Measurements from ENCODE around the gene CD4. TPM values are rescaled to one million over a fixed set of nuclear protein-coding genes. Genes with fewer than 3 reads are reported as not detected.

CD4 gene
- total RNA-seq, 1 donor from 2014 or later, result 0.62 TPM

DNA sequence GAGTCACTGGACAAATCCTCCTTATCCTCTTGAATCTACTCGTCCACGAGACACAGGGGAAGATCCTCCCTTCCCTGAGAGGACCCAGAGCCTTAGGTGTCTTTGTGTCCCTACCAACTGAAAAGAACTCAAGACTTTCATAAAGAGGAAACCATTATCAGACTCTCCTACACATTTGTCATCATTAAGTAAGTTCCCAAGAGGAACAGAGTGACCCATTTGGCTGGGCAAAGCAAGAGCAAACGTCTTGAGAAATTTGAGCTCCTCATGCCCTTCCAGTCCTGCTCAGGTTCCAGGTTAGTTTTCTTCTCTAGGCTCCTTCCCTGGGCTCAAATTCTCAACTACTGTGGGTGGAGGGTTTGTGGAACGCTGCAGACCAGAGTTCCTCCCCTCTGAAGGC lies 42.1 kb upstream of the CD4 start:
- DNase-seq (ENCODE audit: extremely low spot score, unreplicated experiment), result no peak
- Mint-ChIP-seq H3K36me3 (ENCODE audit: unreplicated experiment) (peaks cover 32% of the 10 kb centered on the region), H3K27me3 (ENCODE audit: unreplicated experiment) (no peaks in the 10 kb centered on the region), H3K9me3 (ENCODE audit: unreplicated experiment) (no peaks in the 10 kb centered on the region), H3K27ac (ENCODE audit: unreplicated experiment) (peak overlapping the region; percentile 19), H3K4me3 (ENCODE audit: unreplicated experiment) (no peak overlapping the region), H3K4me1 (ENCODE audit: unreplicated experiment) (peaks cover 10% of the 10 kb centered on the region)
- TF ChIP-seq CTCF (IDR thresholded peaks at IDR 0.05), result no peak

DNA sequence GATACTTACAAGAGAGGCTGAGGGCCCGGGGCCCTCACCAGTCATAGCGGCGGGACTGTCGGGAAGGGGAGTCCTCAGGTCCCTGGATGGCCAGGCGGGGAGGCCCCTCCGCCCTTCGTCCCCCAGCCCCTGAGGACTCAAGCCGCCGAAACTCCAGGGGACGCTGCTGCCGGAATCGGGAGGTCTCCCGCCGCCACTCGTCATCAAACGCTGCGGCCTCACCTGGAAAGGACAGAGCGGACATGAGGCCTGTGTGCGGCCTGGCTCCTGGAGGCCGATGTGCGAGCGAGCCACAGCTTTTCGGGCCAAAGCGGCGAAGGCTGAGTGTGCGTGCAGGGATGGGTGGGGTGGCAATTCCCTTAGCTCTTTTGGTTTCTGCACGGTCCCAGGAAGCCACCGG lies 40.6 kb upstream of the CD4 start:
- Mint-ChIP-seq H3K36me3 (ENCODE audit: unreplicated experiment) (peaks cover 32% of the 10 kb centered on the region), H3K27me3 (ENCODE audit: unreplicated experiment) (no peaks in the 10 kb centered on the region), H3K27ac (ENCODE audit: unreplicated experiment) (no peak overlapping the region), H3K4me3 (ENCODE audit: unreplicated experiment) (no peak overlapping the region), H3K9me3 (ENCODE audit: unreplicated experiment) (no peaks in the 10 kb centered on the region), H3K4me1 (ENCODE audit: unreplicated experiment) (peaks cover 14% of the 10 kb centered on the region)
- DNase-seq (ENCODE audit: extremely low spot score, unreplicated experiment), result no peak
- no peak for TF ChIP-seq CTCF (IDR thresholded peaks at IDR 0.05)

GRCh38 chr12:6750506-6750905 lies 38.8 kb upstream of the CD4 start:
- no peak for TF ChIP-seq CTCF (IDR thresholded peaks at IDR 0.05)
- Mint-ChIP-seq H3K4me1 (ENCODE audit: unreplicated experiment) (peaks cover 19% of the 10 kb centered on the region), H3K36me3 (ENCODE audit: unreplicated experiment) (peaks cover 32% of the 10 kb centered on the region), H3K9me3 (ENCODE audit: unreplicated experiment) (no peaks in the 10 kb centered on the region), H3K27me3 (ENCODE audit: unreplicated experiment) (no peaks in the 10 kb centered on the region), H3K4me3 (ENCODE audit: unreplicated experiment) (no peak overlapping the region), H3K27ac (ENCODE audit: unreplicated experiment) (no peak overlapping the region)
- no peak for DNase-seq (ENCODE audit: extremely low spot score, unreplicated experiment)

GRCh38 chr12:6751767-6752166 lies 37.6 kb upstream of the CD4 start:
- DNase-seq (ENCODE audit: extremely low spot score, unreplicated experiment), result no peak
- no peak for TF ChIP-seq CTCF (IDR thresholded peaks at IDR 0.05)
- no peaks in the 10 kb centered on the region for H3K27me3 Mint-ChIP-seq (ENCODE audit: unreplicated experiment)
- peaks cover 31% of the 10 kb centered on the region for H3K36me3 Mint-ChIP-seq (ENCODE audit: unreplicated experiment)
- peaks cover 19% of the 10 kb centered on the region for H3K4me1 Mint-ChIP-seq (ENCODE audit: unreplicated experiment)
- H3K4me3 Mint-ChIP-seq (ENCODE audit: unreplicated experiment), result peak overlapping the region; percentile 95
- H3K27ac Mint-ChIP-seq (ENCODE audit: unreplicated experiment), result peak overlapping the region; percentile 99
- H3K9me3 Mint-ChIP-seq (ENCODE audit: unreplicated experiment), result no peaks in the 10 kb centered on the region

- Mint-ChIP-seq H3K27me3 (ENCODE audit: unreplicated experiment) (no peaks in the 10 kb centered on the region), H3K4me3 (ENCODE audit: unreplicated experiment) (peak overlapping the region; percentile 95), H3K4me1 (ENCODE audit: unreplicated experiment) (peaks cover 19% of the 10 kb centered on the region), H3K27ac (ENCODE audit: unreplicated experiment) (peak overlapping the region; percentile 99), H3K9me3 (ENCODE audit: unreplicated experiment) (no peaks in the 10 kb centered on the region), H3K36me3 (ENCODE audit: unreplicated experiment) (peaks cover 26% of the 10 kb centered on the region)
- DNase-seq (ENCODE audit: extremely low spot score, unreplicated experiment), result no peak
- peak; percentile 57 for TF ChIP-seq CTCF (IDR thresholded peaks at IDR 0.05)
These were observed 37.0 kb upstream of the CD4 start for GRCh38 chr12:6752167-6752920.

Measured in osteocyte (in vitro differentiated cells).